HCT116 (cell line): ENCODE data around the gene GAB2. TPM values are rescaled to one million over a fixed set of nuclear protein-coding genes. Genes with fewer than 3 reads are reported as not detected.

Experiments
- ATAC-seq: fragments of 200-7000 bp; cut with Tn5 transposase; 2 replicates; pipeline ENCODE4 v1.9.1; 2020; ENCODE audit warnings: mild to moderate bottlenecking, moderate library complexity
- BruUV-seq: library from RNA; stranded (reverse); fragments of 400-500 nt; replicated peaks from 2 replicates; lab custom pipeline; 2021; lab: Mats Ljungman, UMichigan
- CTCF ChIA-PET: fragments of 300-600 bp; sonication (Branson Sonifier 250); formaldehyde crosslinking; loops from one replicate; lab custom pipeline; 2021; ENCODE audit warnings: antibody characterized with exemption; lab: Charles Lee
- POLR2A ChIA-PET: fragments of 300-600, 350-600 bp; sonication (Branson Sonifier 250); formaldehyde crosslinking; loops from one replicate; lab custom pipeline; 2021; ENCODE audit warnings: antibody characterized with exemption; lab: Charles Lee
- RAD21 ChIA-PET, 2 experiments: fragments of 300-600 bp; sonication (Branson Sonifier 250); formaldehyde crosslinking; loops; one replicate each; lab custom pipeline; 2023; ENCODE audit warnings: low total read pairs in 2 of 2; ENCODE audit not compliant: uncharacterized antibody in 2 of 2, unreplicated experiment in 2 of 2, low non-redundant PET in 1 of 2; lab: Charles Lee
- DNase-seq: peaks from one replicate; pipeline ENCODE4 v3.0.0-alpha.2; 2010; ENCODE audit warnings: low read depth, low spot score
- H2AFZ ChIP-seq: fragments of 200-600 bp; shearing (Covaris generic), sonication (generic); 2 replicates; pipeline ENCODE4 v1.6.1; 2017; ENCODE audit warnings: low read depth, mixed run types, mixed read lengths, antibody characterized with exemption, low read length; ENCODE audit not compliant: poor library complexity, severe bottlenecking
- H3K27ac ChIP-seq: 2 replicates; pipeline ENCODE4 v1.5.1; 2012; ENCODE audit warnings: low read depth, low read length
- H3K27me3 ChIP-seq: fragments of 200-600 bp; sonication (generic); 2 replicates; pipeline ENCODE4 v1.6.1; 2016; ENCODE audit warnings: mixed run types, low read length, mixed read lengths; ENCODE audit not compliant: insufficient read depth
- H3K36me3 ChIP-seq, 2 experiments: fragments of 200-500 bp in 1 of 2; fragments of 200-600 bp in 1 of 2; sonication (Bioruptor generic) in 1 of 2; sonication (generic) in 1 of 2; 2 replicates each; pipeline versions ENCODE4 v1.5.1 to v1.6.1; 2014 to 2016; ENCODE audit warnings: low read length in 2 of 2, inconsistent platforms in 1 of 2, mixed read lengths in 1 of 2, mixed run types in 1 of 2; ENCODE audit not compliant: insufficient read depth in 2 of 2, control insufficient read depth in 1 of 2
- H3K4me1 ChIP-seq, 2 experiments: fragments of 200-600 bp in 1 of 2; sonication (generic) in 1 of 2; 2 replicates each; pipeline versions ENCODE4 v1.5.1 to v1.6.1; 2012 to 2017; ENCODE audit warnings: low read length in 2 of 2, inconsistent platforms in 1 of 2, mild to moderate bottlenecking in 1 of 2, mixed read lengths in 1 of 2, mixed run types in 1 of 2, moderate library complexity in 1 of 2; ENCODE audit not compliant: insufficient read depth in 2 of 2, control insufficient read depth in 1 of 2
- H3K4me2 ChIP-seq: fragments of 200-600 bp; sonication (generic); 2 replicates; pipeline ENCODE4 v1.6.1; 2017; ENCODE audit warnings: mixed run types, low read length, mixed read lengths
- H3K4me3 ChIP-seq, 2 experiments: fragments of 200-600 bp in 1 of 2; sonication (generic) in 1 of 2; replicated peaks in 1 of 2; 2 replicates each; pipeline ENCODE4 v1.5.1; 2011 to 2016; ENCODE audit warnings: low read length in 2 of 2, control low read depth in 1 of 2, low read depth in 1 of 2, mild to moderate bottlenecking in 1 of 2, mixed read lengths in 1 of 2, mixed run types in 1 of 2
- H3K79me2 ChIP-seq: fragments of 200-600 bp; sonication (generic); 2 replicates; pipeline ENCODE4 v1.6.1; 2017; ENCODE audit warnings: mild to moderate bottlenecking, mixed run types, low read length, moderate library complexity, mixed read lengths; ENCODE audit not compliant: insufficient read depth
- H3K9ac ChIP-seq: fragments of 200-600 bp; sonication (generic); 2 replicates; pipeline ENCODE4 v1.6.1; 2016; ENCODE audit warnings: low read length, mixed read lengths
- H3K9me2 ChIP-seq: fragments of 200-600 bp; sonication (generic), shearing (Covaris generic); 2 replicates; pipeline ENCODE4 v1.6.1; 2017; ENCODE audit warnings: mixed run types, mild to moderate bottlenecking, moderate library complexity; ENCODE audit not compliant: insufficient read depth
- H3K9me3 ChIP-seq, 2 experiments: fragments of 200-500 bp in 1 of 2; fragments of 200-600 bp in 1 of 2; sonication (Bioruptor generic) in 1 of 2; sonication (generic) in 1 of 2; 2 replicates each; pipeline ENCODE4 v1.6.1; 2014 to 2017; ENCODE audit warnings: low read length in 2 of 2, mixed read lengths in 2 of 2, inconsistent platforms in 1 of 2, low read depth in 1 of 2, mild to moderate bottlenecking in 1 of 2, mixed run types in 1 of 2, moderate library complexity in 1 of 2; ENCODE audit not compliant: control insufficient read depth in 1 of 2, insufficient read depth in 1 of 2
- H4K20me1 ChIP-seq: fragments of 200-600 bp; sonication (generic), shearing (Covaris generic); 2 replicates; pipeline ENCODE4 v1.6.1; 2017; ENCODE audit warnings: mixed run types, mild to moderate bottlenecking, moderate library complexity; ENCODE audit not compliant: insufficient read depth
- ATF3 ChIP-seq: IDR thresholded peaks from 2 replicates; pipeline ENCODE4 v1.6.1; 2012
- EZH2 ChIP-seq: fragments of 200-600 bp; sonication (generic); IDR thresholded peaks from 2 replicates; pipeline ENCODE4 v1.6.1; 2017; ENCODE audit warnings: antibody characterized with exemption, mixed run types
- FOSL1 ChIP-seq: IDR thresholded peaks from 2 replicates; pipeline ENCODE4 v1.6.1; 2012; ENCODE audit warnings: low read depth
- POLR2A ChIP-seq: IDR thresholded peaks from 2 replicates; pipeline ENCODE4 v1.7.0; 2011; ENCODE audit warnings: borderline replicate concordance; ENCODE audit not compliant: insufficient read depth, insufficient read length; ENCODE audit errors: extremely low read depth
- RAD21 ChIP-seq: IDR thresholded peaks from 2 replicates; pipeline ENCODE4 v1.6.1; 2012; ENCODE audit warnings: low read depth, mild to moderate bottlenecking
- SRF ChIP-seq: IDR thresholded peaks from 2 replicates; pipeline ENCODE4 v1.6.1; 2012; ENCODE audit warnings: low read depth
- TCF7L2 ChIP-seq: IDR thresholded peaks from 2 replicates; pipeline ENCODE4 v1.7.0; 2011; ENCODE audit warnings: borderline replicate concordance, inconsistent platforms; ENCODE audit not compliant: insufficient read depth, insufficient read length; ENCODE audit errors: extremely low read depth
- ZBTB33 ChIP-seq: IDR thresholded peaks from 2 replicates; pipeline ENCODE4 v1.6.1; 2011; ENCODE audit warnings: mild to moderate bottlenecking, low read length, moderate library complexity; ENCODE audit not compliant: insufficient replicate concordance; ENCODE audit errors: extremely low read depth
- intact Hi-C: fragments of 100-400 bp; cut with micrococcal nuclease; formaldehyde crosslinking; loops from 2 replicates; pipeline ENCODE4 v1.10.0; 2022
- total RNA-seq: library from RNA; stranded (reverse); gene quantifications from one replicate; pipeline ENCODE4 v1.2.1, GENCODE V29; 2021; ENCODE audit not compliant: unreplicated experiment

GAB2 gene
- total RNA-seq, 1 experiment from 2014 or later = 1.9 TPM

GRCh38 chr11:78424334-78425270, 7.0 kb upstream of the GAB2 start:
- H3K9ac ChIP-seq = no peak overlapping the region
- H3K4me2 ChIP-seq = no peak overlapping the region
- H3K4me1 ChIP-seq = no peaks in the 10 kb centered on the region
- no peak overlapping the region for H3K27ac ChIP-seq
- H3K4me3 ChIP-seq = no peak overlapping the region
- TF ChIP-seq SRF (no peak), FOSL1 (no peak), RAD21 (no peak), POLR2A (no peak), TCF7L2 (no peak), EZH2 (no peak), ATF3 (no peak), ZBTB33 (no peak)
- no peak overlapping the region for H2AFZ ChIP-seq
- no peaks in the 10 kb centered on the region for H3K9me2 ChIP-seq
- ATAC-seq (no peak), DNase-seq (no peak)
- ChIA-PET RAD21 (no interaction called here), CTCF (no interaction called here), POLR2A (no interaction called here)
- BruUV-seq = no TSS peak
- intact Hi-C loops = no loop called here
- no peaks in the 10 kb centered on the region for H3K36me3 ChIP-seq
- H4K20me1 ChIP-seq = no peaks in the 10 kb centered on the region
- no peaks in the 10 kb centered on the region for H3K79me2 ChIP-seq
- no peaks in the 10 kb centered on the region for H3K9me3 ChIP-seq
- no peaks in the 10 kb centered on the region for H3K27me3 ChIP-seq
